ENCODE results near the gene SLC7A8.

SLC7A8 gene

GRCh38 chr14:23182372-23183157 is 895 bp downstream of the SLC7A8 start:
- no peak for DNase-seq

GRCh38 chr14:23181946-23182345 is 1.5 kb downstream of the SLC7A8 start:
- DNase-seq: no peak

- no peak for DNase-seq
These were observed 2.0 kb downstream of the SLC7A8 start for GRCh38 chr14:23181453-23181852.

GRCh38 chr14:23177181-23177580 is 6.3 kb downstream of the SLC7A8 start:
- no peak for DNase-seq

DNA sequence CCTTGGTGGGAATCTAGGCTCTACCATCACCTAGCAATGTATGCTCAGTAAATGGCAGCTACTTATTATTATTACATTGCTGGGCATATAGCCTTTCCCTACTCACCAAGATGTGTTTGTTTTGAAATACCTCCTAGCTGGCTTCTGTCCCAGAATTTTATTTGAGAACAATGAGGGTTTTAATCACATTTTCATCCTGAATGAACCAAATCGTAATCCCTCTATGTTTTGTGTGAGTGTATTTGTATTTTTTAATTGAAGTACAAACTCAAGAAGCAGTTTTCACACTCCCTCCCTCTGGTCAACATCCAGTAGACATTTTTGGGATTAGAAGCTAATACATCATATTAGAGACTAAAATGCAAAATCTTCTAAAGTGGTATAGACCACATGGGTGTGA is 7.6 kb downstream of the SLC7A8 start:
- no peak for DNase-seq

- DNase-seq: no peak
These were observed 8.9 kb downstream of the SLC7A8 start for GRCh38 chr14:23174296-23175184.

DNA sequence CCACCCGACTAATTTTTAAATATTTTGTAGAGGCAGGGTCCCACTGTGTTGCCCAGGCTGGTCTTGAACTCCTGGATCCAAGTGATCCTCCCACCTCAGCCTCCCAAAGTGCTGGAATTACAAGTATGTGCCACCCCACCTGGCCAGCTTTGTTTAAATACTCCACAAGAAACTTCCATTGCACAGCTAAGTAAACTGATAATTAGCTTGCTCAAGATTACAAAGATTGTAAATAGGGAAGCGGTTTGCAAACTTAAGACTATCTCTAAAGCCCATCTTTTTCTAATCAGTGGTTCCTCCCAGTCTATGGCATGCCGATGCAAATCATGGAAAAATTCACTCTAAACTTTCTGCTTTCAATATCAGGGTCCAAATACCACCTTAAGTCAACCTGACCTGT is 9.7 kb downstream of the SLC7A8 start:
- no peak for DNase-seq

DNA sequence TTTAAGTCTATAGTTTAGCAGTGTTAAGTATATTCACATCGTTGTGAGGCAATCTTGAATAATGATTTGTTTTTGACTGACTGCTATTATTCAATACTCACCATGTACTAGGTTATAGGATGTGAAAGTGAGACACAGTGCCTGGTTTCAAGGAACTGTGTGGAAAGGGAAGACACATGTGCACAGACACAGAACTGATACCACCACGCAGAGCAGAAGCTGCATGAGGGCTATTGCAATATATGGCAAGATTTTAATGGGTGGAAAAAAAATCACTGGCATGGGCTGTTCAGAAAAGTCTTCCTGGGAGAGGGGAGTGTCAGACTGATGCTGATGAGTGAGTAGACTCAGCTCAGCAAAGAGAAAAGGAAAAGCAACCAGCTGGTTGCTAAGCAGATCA is 10.4 kb downstream of the SLC7A8 start:
- DNase-seq: no peak

DNA sequence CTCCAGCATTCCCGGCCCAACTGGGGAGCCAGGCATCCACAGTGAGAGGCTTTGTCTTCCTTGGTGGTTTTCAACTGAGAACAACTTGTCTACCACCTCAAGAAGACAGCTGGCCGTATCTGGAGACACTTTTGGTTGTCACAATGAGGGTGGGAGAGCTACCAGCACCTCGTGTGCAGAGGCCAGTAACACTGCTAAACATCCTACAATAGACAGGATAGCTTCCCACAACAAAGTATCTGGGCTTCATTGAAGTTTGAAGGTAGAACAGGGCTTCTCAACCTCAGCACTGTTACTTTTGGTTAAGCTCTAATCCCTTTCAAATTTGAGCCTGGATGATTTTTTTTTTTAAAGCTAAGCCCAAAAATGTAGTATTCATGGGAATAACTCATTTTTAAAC is 10.9 kb downstream of the SLC7A8 start:
- DNase-seq: no peak

GRCh38 chr14:23172096-23172495 is 11.4 kb downstream of the SLC7A8 start:
- no peak for DNase-seq

- DNase-seq: no peak
These were observed 12.1 kb downstream of the SLC7A8 start for GRCh38 chr14:23171222-23171975.

DNA sequence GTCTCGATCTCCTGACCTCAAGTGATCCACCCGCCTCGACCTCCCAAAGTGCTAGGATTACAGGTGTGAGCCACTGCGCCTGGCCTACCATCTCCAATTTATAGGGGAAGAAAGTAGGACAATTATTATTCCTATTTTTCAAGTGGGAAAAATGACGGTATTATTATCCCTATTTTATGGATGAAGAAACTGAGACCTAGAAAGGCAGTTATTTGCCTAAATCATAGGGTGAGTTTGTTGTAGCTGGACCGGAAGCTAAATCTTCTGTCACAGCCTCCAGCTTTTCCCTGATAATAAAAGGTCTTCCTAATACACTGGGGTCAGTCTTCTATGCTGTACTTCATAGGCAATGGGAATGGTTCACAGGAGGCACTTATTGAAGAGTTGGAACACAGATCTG is 13.8 kb downstream of the SLC7A8 start:
- no peak for DNase-seq

GRCh38 chr14:23168246-23168645 is 15.2 kb downstream of the SLC7A8 start:
- DNase-seq: no peak

DNA sequence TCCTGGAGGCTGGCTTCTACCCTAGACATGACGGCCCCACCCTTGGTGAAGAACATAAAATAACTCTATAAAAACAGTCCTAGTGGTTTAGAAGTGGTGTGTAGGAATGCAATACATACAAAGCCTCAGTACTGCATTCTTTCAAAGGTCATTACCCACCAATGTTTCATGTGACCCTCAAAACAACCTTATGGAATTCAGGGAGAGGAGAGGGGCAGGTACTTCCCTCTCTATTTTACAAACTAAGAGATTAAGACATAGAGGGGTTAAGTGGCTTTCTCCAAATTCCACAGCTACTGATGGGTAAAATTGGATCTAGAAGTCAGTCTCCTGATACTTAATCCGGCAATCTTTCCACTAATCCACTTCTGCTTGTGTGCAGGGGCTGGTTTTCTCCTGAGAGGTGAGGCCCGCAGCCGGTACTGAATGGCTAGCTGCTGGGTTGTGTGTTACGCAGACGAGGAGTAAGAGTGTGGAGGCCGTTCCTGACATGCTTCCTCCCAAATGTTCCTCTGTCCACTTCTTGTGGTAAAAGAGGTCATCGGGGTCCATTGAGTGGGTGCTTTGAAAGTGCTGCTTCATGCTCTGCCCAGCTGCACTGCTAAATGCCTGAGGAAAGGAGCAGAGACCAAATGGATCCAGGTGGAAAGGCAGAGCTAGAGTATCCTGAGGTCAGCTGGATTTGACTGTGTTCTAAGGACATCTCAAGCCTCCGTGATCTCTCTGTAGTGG is 16.2 kb downstream of the SLC7A8 start:
- DNase-seq: no peak

- DNase-seq: no peak
These were observed 18.5 kb downstream of the SLC7A8 start for GRCh38 chr14:23164949-23165348.

DNA sequence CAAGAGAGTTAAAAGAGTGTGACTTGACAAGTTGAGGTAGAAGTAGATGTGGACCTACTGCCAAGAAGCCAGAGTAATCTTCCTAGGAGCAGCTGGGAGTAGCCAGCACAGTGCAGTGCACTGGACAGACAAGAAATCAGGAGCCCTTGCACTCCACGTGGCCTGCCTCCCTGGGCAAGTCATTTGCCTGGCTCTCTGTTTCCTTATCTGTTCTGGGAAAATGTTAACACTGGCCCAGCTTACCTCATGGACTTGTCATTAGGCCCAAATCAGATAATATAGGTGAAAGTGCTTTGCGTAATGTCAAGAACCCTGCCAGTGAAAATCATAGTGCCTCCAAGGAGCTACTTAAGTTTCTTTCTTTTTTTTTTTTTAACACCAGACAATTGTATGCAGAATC is 19.2 kb downstream of the SLC7A8 start:
- DNase-seq: no peak

GRCh38 chr14:23163830-23164229 is 19.6 kb downstream of the SLC7A8 start:
- DNase-seq: no peak

DNA sequence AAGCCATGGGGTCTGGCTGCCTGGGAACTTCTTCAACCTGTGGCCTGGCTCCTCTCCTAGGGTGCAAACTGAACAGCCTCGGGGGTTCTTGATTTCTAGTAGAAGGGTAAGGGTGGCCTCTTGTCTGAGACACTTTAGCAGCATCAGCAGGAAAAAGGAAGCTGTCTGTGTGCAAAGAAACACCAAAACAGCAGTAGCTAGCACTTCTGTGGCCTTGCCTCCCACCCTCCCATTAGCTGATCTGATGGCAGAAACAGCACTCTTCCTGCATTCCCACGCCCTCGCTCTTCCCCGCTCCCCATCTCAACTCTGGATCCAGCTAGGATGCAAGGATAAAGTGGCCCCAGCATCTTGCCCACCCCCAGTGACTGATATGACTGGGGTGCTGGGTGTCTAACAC is 20.7 kb downstream of the SLC7A8 start:
- no peak for DNase-seq

DNA sequence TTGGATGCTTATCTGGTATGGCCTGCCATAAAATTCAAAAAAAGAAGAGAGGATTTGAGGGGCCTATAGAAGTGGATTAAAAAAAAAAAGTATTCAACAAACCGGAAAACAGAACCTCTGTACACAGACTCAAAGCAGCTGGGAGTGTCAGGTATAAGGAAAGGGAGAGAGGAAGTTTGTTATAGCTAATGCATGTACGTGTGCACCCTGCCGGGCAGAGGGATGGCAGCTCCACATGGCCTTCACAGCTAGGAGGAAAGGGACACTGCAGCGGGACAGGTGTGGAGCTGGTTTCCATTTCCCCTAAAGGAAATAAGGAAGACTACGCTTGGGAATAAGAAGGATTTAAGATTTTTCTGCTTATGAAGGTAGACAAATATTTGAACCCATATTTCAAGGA is 21.5 kb downstream of the SLC7A8 start:
- no peak for DNase-seq

DNA sequence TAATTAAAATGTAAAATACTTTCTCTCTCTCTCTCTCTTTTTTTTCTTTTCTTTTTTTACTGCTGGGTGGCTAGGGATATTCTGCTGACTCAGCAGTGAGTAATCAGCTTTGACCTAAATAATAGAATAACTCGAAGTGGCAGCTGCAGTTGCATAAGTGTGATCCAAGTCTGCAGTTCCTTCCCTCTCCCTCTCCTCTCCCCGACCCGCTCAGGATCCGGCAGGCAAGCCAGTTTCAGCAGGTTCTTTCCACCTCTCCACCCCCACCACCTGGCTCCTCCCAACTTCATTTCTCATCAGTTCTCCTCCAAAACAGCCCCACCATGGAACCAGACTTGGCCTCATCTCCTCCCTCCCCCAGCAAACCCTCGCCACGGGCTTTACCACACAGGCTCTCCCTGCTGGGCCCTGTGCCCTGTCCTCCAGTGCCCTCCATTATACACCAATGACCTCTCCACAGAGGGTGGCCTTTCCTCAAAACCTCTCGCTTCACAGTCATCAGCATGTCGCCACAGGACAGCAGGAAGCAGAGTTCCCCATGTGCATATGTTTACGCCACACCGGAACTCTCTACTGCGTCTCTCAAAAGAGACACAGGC is 22.4 kb downstream of the SLC7A8 start:
- DNase-seq: no peak

DNA sequence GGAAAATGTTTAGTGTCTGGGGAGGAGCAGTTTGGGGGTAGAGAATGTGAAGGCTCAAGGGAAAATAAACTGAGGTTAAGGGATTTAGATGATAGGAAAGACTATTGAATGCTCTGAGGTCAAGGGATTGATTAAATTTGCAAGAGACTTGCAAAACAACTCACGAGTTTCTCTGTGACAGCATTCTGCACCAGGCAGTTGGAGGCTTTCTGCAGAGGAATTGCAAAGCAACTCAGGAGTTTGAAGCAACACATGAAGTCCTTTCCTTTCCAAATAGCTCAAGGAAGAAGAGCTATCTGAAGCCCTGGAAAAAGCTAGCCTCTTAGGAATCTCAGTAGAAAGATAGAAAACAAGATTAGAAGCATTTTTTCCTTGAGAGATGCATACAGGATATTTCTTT is 23.9 kb downstream of the SLC7A8 start:
- no peak for DNase-seq

DNA sequence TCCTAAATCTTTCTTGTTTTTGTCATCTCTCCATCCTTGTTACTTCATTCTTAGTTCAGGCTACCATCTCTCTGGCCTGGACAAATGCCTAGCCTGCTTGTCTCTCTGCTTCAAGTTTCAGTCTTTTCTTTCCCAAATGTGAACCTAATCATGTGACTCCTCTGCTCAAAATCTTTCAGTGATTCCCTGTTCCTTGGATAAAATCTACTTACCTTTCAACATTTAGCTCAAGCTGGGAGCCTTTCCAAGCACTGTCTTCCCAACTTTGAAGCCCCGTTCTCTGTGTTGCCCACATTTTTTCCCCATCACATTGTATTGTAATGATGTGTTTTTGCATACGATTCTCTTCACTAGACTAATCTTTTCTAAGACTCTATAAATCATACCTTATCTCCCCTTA is 24.7 kb downstream of the SLC7A8 start:
- DNase-seq: no peak

Data from NCI-H146 (cell line).